ENCODE measurements around the gene OS9. TPM values are rescaled to one million over a fixed set of nuclear protein-coding genes. Genes with fewer than 3 reads are reported as not detected.

Gene OS9
- total and polyA plus RNA-seq, 2 of the 4 experiments (the other 2 are of a cell fraction), result 159 to 272 TPM

- BruUV-seq (replicated peaks), result no TSS peak
- Histone ChIP-seq H3K18ac (ENCODE audit: low read depth, low read length) (no peak overlapping the region), H2BK15ac (ENCODE audit: low read depth, low read length) (no peak overlapping the region), H3K4me1 (ENCODE audit: control insufficient read depth, insufficient read depth, low read length) (no peaks in the 10 kb centered on the region), H2BK120ac (ENCODE audit: low read depth, low read length) (no peak overlapping the region), H2AK5ac (ENCODE audit: low read depth, low read length) (no peak overlapping the region), H4K91ac (ENCODE audit: insufficient read depth, low read depth, low read length) (no peak overlapping the region), H2BK20ac (ENCODE audit: low read depth, low read length) (no peak overlapping the region), H3K9ac (ENCODE audit: low read depth, low read length) (no peak overlapping the region), H3K9me3 (ENCODE audit: control insufficient read depth, insufficient read depth, low read length) (peaks cover 6% of the 10 kb centered on the region; the same call in 1 of the 2 replicates), H2BK5ac (ENCODE audit: low read depth, low read length, poor library complexity, severe bottlenecking) (no peak overlapping the region), H3K14ac (replicated peaks; ENCODE audit: low read depth, low read length) (no peak overlapping the region), H3K23ac (ENCODE audit: low read depth, low read length) (no peak overlapping the region), H3K36me3 (ENCODE audit: control insufficient read depth, insufficient read depth, low read length) (no peaks in the 10 kb centered on the region), H2AK9ac (replicated peaks; ENCODE audit: low read depth, low read length, poor library complexity) (no peak overlapping the region), H4K8ac (ENCODE audit: low read depth in 2 of 2, low read length in 2 of 2) (no peak overlapping the region), H3K4me2 (ENCODE audit: low read depth, low read length) (no peak overlapping the region), H4K5ac (ENCODE audit: low read depth, low read length) (no peak overlapping the region), H3K9me1 (ENCODE audit: insufficient read depth, low read length) (no peaks in the 10 kb centered on the region), H3K4ac (ENCODE audit: low read depth, low read length) (no peak overlapping the region), H4K20me1 (ENCODE audit: insufficient read depth, low read length) (no peaks in the 10 kb centered on the region), H3K79me1 (ENCODE audit: low read depth in 1 of 2, low read length in 2 of 2) (no peaks in the 10 kb centered on the region), H3K56ac (ENCODE audit: extremely low read depth, insufficient read depth, low read length) (no peak overlapping the region), H3K27ac (ENCODE audit: insufficient read depth, low read length) (no peak overlapping the region), H3K27me3 (ENCODE audit: control insufficient read depth, insufficient read depth, low read length) (peaks cover 5% of the 10 kb centered on the region; the same call in 1 of the 2 replicates), H2AFZ (replicated peaks; ENCODE audit: low read length, poor library complexity) (no peak overlapping the region), H3K4me3 (ENCODE audit: insufficient read depth, low read depth, low read length) (no peak overlapping the region)
- DNase-seq (no peak), ATAC-seq (ENCODE audit: low read depth) (no peak)
- ChIA-PET POLR2A (ENCODE audit: unreplicated experiment) (no interaction called here), CTCF (interaction anchor here (1.2 kb wide), 1 partner anchor 79 kb away, joined by 3 read pairs; no protein-coding TSS in a partner anchor)
- WGBS, 2 experiments (ENCODE audit: extremely low coverage in 2 of 2, insufficient read length in 1 of 2), result no CpG with 5 or more reads among the region's 4 CpGs
- in situ Hi-C loops (cut with MboI; ENCODE audit: low sequenced_read_pairs), result no loop called here
- intact Hi-C loops (cut with micrococcal nuclease), result no loop called here
- dilution Hi-C loops (cut with HindIII; ENCODE audit: low sequenced_read_pairs, unreplicated experiment), result loop anchor here (25.0 kb wide), 1 partner anchor 99 kb away; the partner anchor contains the start of gene KIF5A
- TF ChIP-seq MAFK (IDR thresholded peaks at IDR 0.05; ENCODE audit: low read depth, low read length) (no peak), USF2 (IDR thresholded peaks at IDR 0.05; ENCODE audit: low read depth, low read length) (no peak), CEBPB (IDR thresholded peaks at IDR 0.05; ENCODE audit: low read depth, low read length) (no peak), MXI1 (IDR thresholded peaks at IDR 0.05; ENCODE audit: borderline replicate concordance, low read depth, low read length) (no peak), RFX5 (IDR thresholded peaks at IDR 0.05; ENCODE audit: low read depth, low read length) (no peak), CTCF (conservative IDR thresholded peaks at IDR 0.05; ENCODE audit: low read depth, low read length) (no peak), NFE2L2 (IDR thresholded peaks at IDR 0.05; ENCODE audit: low read depth, low read length) (no peak), RAD21 (IDR thresholded peaks at IDR 0.05; ENCODE audit: low read length) (no peak), BHLHE40 (IDR thresholded peaks at IDR 0.05; ENCODE audit: low read depth, low read length) (no peak), FOS (IDR thresholded peaks at IDR 0.05; ENCODE audit: low read depth, low read length) (no peak), RCOR1 (IDR thresholded peaks at IDR 0.05; ENCODE audit: insufficient replicate concordance, low read length) (no peak), POLR2A (IDR thresholded peaks at IDR 0.05; ENCODE audit: low read depth, low read length) (no peak), CHD1 (IDR thresholded peaks at IDR 0.05; ENCODE audit: low read depth, low read length) (no peak)
Measured at GRCh38 chr12:57661376-57661775, 32.6 kb upstream of the OS9 start.

All from IMR-90 (cell line).